ENCODE results near the gene PSMC4.

- TF ChIP-seq CTCF (IDR thresholded peaks at IDR 0.05) (no peak), ZFX (IDR thresholded peaks at IDR 0.05; ENCODE audit: borderline replicate concordance) (no peak)
Measured at GRCh38 chr19:40013991-40014390, 43.0 kb downstream of the PSMC4 start.
